T-cell (primary cell): Measurements from ENCODE around the gene PPM1B. TPM values are rescaled to one million over a fixed set of nuclear protein-coding genes. Genes with fewer than 3 reads are reported as not detected.

Experiments
- ATAC-seq, 4 experiments: fragments of 200-7000 bp in 3 of 4; fragments of 150-1000 bp in 1 of 4; cut with Tn5 transposase; replicated peaks in 1 of 4; 1 replicate in 3 of 4; 2 replicates in 1 of 4; pipeline ENCODE4 v1.10.0; 2021; ENCODE audit warnings: moderate library complexity in 3 of 4, mild to moderate bottlenecking in 2 of 4, moderate number of reproducible peaks in 1 of 4
- CTCF ChIA-PET, 2 donors: fragments of 300-600 bp; sonication (Branson Sonifier 250); formaldehyde crosslinking; loops; one replicate each; lab custom pipeline; 2022; ENCODE audit warnings: antibody characterized with exemption in 2 of 2; lab: Charles Lee
- POLR2A ChIA-PET, 2 donors: fragments of 300-600 bp; sonication (Branson Sonifier 250); formaldehyde crosslinking; loops; one replicate each; lab custom pipeline; 2022; ENCODE audit warnings: antibody characterized with exemption in 2 of 2; lab: Charles Lee
- DNase-seq, 35 experiments: peaks; one replicate each; pipeline versions ENCODE4 v3.0.0 to v3.0.0-alpha.2; 2013 to 2023
- H3K27ac ChIP-seq: one replicate; pipeline ENCODE4 v1.5.1; 2013; ENCODE audit warnings: low read length
- H3K27me3 ChIP-seq, 2 experiments: replicated peaks in 1 of 2; 1 replicate in 1 of 2; 2 replicates in 1 of 2; pipeline versions ENCODE4 v1.6.1 to v1.7.0; 2013; ENCODE audit warnings: low read length in 1 of 2, mixed read lengths in 1 of 2; ENCODE audit not compliant: control insufficient read depth in 2 of 2, insufficient read depth in 2 of 2; ENCODE audit errors: extremely low read depth in 1 of 2
- H3K36me3 ChIP-seq, 2 donors: 1 replicate in 1 of 2; 2 replicates in 1 of 2; pipeline versions ENCODE4 v1.6.1 to v1.7.0; 2013; ENCODE audit warnings: low read length in 1 of 2; ENCODE audit not compliant: control insufficient read depth in 2 of 2, insufficient read depth in 1 of 2; ENCODE audit errors: extremely low read depth in 1 of 2
- H3K4me1 ChIP-seq, 2 experiments: 1 replicate in 1 of 2; 2 replicates in 1 of 2; pipeline versions ENCODE4 v1.6.1 to v1.7.0; 2013; ENCODE audit warnings: low read length in 2 of 2, mixed read lengths in 1 of 2; ENCODE audit not compliant: insufficient read depth in 2 of 2, control insufficient read depth in 1 of 2; ENCODE audit errors: extremely low read depth in 1 of 2
- H3K4me3 ChIP-seq, 2 donors: 1 replicate in 1 of 2; 2 replicates in 1 of 2; pipeline versions ENCODE4 v1.5.1 to v1.7.0; 2013; ENCODE audit warnings: mild to moderate bottlenecking in 2 of 2, low read length in 1 of 2, moderate library complexity in 1 of 2; ENCODE audit not compliant: control insufficient read depth in 1 of 2; ENCODE audit errors: extremely low read depth in 1 of 2
- H3K9me3 ChIP-seq: 2 replicates; pipeline ENCODE4 v1.7.0; 2013
- H3K27ac Mint-ChIP-seq, 2 donors: one replicate each; pipeline ENCODE4 v1.8.0; 2020 to 2021; ENCODE audit warnings: mild to moderate bottlenecking in 2 of 2, mixed read lengths in 2 of 2
- H3K27me3 Mint-ChIP-seq, 2 donors: one replicate each; pipeline ENCODE4 v1.8.0; 2021 to 2022; ENCODE audit warnings: mixed read lengths in 2 of 2
- H3K36me3 Mint-ChIP-seq: one replicate; pipeline ENCODE4 v1.8.0; 2021; ENCODE audit warnings: mixed read lengths
- H3K4me1 Mint-ChIP-seq, 3 donors: one replicate each; pipeline ENCODE4 v1.8.0; 2020 to 2022; ENCODE audit warnings: mixed read lengths in 3 of 3, mild to moderate bottlenecking in 1 of 3
- H3K4me3 Mint-ChIP-seq, 3 donors: one replicate each; pipeline ENCODE4 v1.8.0; 2020 to 2022; ENCODE audit warnings: mild to moderate bottlenecking in 3 of 3, mixed read lengths in 3 of 3, moderate library complexity in 3 of 3
- H3K9me3 Mint-ChIP-seq, 3 donors: one replicate each; pipeline ENCODE4 v1.8.0; 2020 to 2022; ENCODE audit warnings: mixed read lengths in 3 of 3
- WGBS: methylation state at CpG from one replicate; pipeline ENCODE4 v1.1.5; 2013; ENCODE audit warnings: missing lambda C conversion rate; ENCODE audit not compliant: insufficient coverage; 5-methylcytosine and 5-hydroxymethylcytosine counted together
- total RNA-seq, 35 experiments: library from RNA in 6 of 35; stranded (reverse) in 6 of 35; fragments of 120-200 nt in 1 of 35; gene quantifications; one replicate each; pipeline versions ENCODE4 v1.2.1 to v1.2.4 and lab custom pipeline; 2013 to 2026

Gene PPM1B
- total RNA-seq, 5 donors from 2014 or later (not counting 1 experiment from before 2014, with no cell fraction given): 58.9 to 78.7 (median 70.3) TPM

- peak overlapping the region; percentile 29 to 70 for H3K27ac Mint-ChIP-seq
- no peak for ATAC-seq
- H3K36me3 Mint-ChIP-seq: peaks cover 34% of the 10 kb centered on the region
- H3K27me3 ChIP-seq: no peaks in the 10 kb centered on the region
- no peaks in the 10 kb centered on the region for H3K9me3 Mint-ChIP-seq
- H3K27ac ChIP-seq: no peak overlapping the region
- H3K4me1 ChIP-seq: no peaks in the 10 kb centered on the region
- CTCF ChIA-PET: interaction anchor here in 1 of 2 donors (0.6 kb wide), 1 partner anchor 36 kb away, joined by 3 read pairs; no protein-coding TSS in a partner anchor
- peaks cover 27 to 32% (median 31%) of the 10 kb centered on the region in 3 donors for H3K4me1 Mint-ChIP-seq
- no peak overlapping the region for H3K4me3 ChIP-seq
- POLR2A ChIA-PET: no interaction called here
- no peaks in the 10 kb centered on the region for H3K9me3 ChIP-seq
- peaks cover 0 to 43% of the 10 kb centered on the region in 2 donors for H3K36me3 ChIP-seq
- no peaks in the 10 kb centered on the region for H3K27me3 Mint-ChIP-seq
- no peak overlapping the region for H3K4me3 Mint-ChIP-seq
- no peak for DNase-seq
- 100% methylated on average over 1 of the region's 2 CpGs for WGBS
These were observed 47.2 kb downstream of the PPM1B start for GRCh38 chr2:44215827-44216226.

- H3K4me3 Mint-ChIP-seq: no peak overlapping the region
- H3K36me3 Mint-ChIP-seq: peaks cover 26% of the 10 kb centered on the region
- no peak overlapping the region for H3K27ac ChIP-seq
- ChIA-PET POLR2A (interaction anchor here (0.6 to 0.7 kb wide), 3 partner anchors 17 to 140 kb away, joined by 3 to 5 read pairs (median 4); no protein-coding TSS in a partner anchor), CTCF (interaction anchor here in 1 of 2 donors (0.6 to 1.7 kb wide), 5 partner anchors 13 to 90 kb away, joined by 3 to 6 read pairs (median 4); no protein-coding TSS in a partner anchor)
- H3K27me3 ChIP-seq: no peaks in the 10 kb centered on the region
- no peaks in the 10 kb centered on the region for H3K9me3 Mint-ChIP-seq
- no CpG with 5 or more reads among the region's 2 CpGs for WGBS
- no peak overlapping the region for H3K4me3 ChIP-seq
- ATAC-seq (no peak), DNase-seq (no peak)
- H3K36me3 ChIP-seq: peaks cover 0 to 40% of the 10 kb centered on the region in 2 donors
- no peaks in the 10 kb centered on the region for H3K27me3 Mint-ChIP-seq
- no peaks in the 10 kb centered on the region for H3K9me3 ChIP-seq
- H3K27ac Mint-ChIP-seq: peak overlapping the region in 1 of 2 donors; percentile 80
- peaks cover 15 to 27% (median 16%) of the 10 kb centered on the region in 3 donors for H3K4me1 Mint-ChIP-seq
- H3K4me1 ChIP-seq: no peaks in the 10 kb centered on the region
These were observed 50.1 kb downstream of the PPM1B start for GRCh38 chr2:44218771-44219170.

GRCh38 chr2:44226753-44227152 is 58.1 kb downstream of the PPM1B start:
- no peak overlapping the region for H3K4me3 Mint-ChIP-seq
- WGBS: no CpG with 5 or more reads among the region's 2 CpGs
- no peaks in the 10 kb centered on the region for H3K27me3 Mint-ChIP-seq
- Histone ChIP-seq H3K9me3 (no peaks in the 10 kb centered on the region), H3K27me3 (no peaks in the 10 kb centered on the region), H3K4me1 (no peaks in the 10 kb centered on the region), H3K36me3 (peaks cover 2 to 15% of the 10 kb centered on the region in 2 donors), H3K4me3 (no peak overlapping the region), H3K27ac (no peak overlapping the region)
- H3K4me1 Mint-ChIP-seq: peaks cover 11 to 19% (median 16%) of the 10 kb centered on the region in 3 donors
- no peak for ATAC-seq
- DNase-seq: no peak
- POLR2A ChIA-PET: no interaction called here
- peaks cover 25% of the 10 kb centered on the region for H3K36me3 Mint-ChIP-seq
- CTCF ChIA-PET: no interaction called here
- no peak overlapping the region for H3K27ac Mint-ChIP-seq
- no peaks in the 10 kb centered on the region for H3K9me3 Mint-ChIP-seq

GRCh38 chr2:44230378-44230777 is 61.7 kb downstream of the PPM1B start:
- Histone ChIP-seq H3K4me1 (no peaks in the 10 kb centered on the region), H3K27me3 (no peaks in the 10 kb centered on the region), H3K4me3 (no peak overlapping the region), H3K27ac (peak overlapping the region; percentile 16), H3K9me3 (no peaks in the 10 kb centered on the region), H3K36me3 (peaks cover 2 to 10% of the 10 kb centered on the region in 2 donors)
- H3K36me3 Mint-ChIP-seq: peaks cover 15% of the 10 kb centered on the region
- H3K9me3 Mint-ChIP-seq: no peaks in the 10 kb centered on the region
- H3K4me3 Mint-ChIP-seq: no peak overlapping the region
- ChIA-PET POLR2A (no interaction called here), CTCF (interaction anchor here in 1 of 2 donors (0.5 kb wide), 1 partner anchor 8 kb away, joined by 3 read pairs; no protein-coding TSS in a partner anchor)
- H3K4me1 Mint-ChIP-seq: peaks cover 11 to 16% (median 15%) of the 10 kb centered on the region in 3 donors
- 86% methylated on average over 3 of the region's 3 CpGs for WGBS
- peak overlapping the region; percentile 68 to 78 for H3K27ac Mint-ChIP-seq
- no peak for ATAC-seq
- DNase-seq: no peak
- no peaks in the 10 kb centered on the region for H3K27me3 Mint-ChIP-seq

- Histone ChIP-seq H3K27ac (no peak overlapping the region), H3K4me1 (peaks cover 15 to 17% of the 10 kb centered on the region in 2 experiments), H3K36me3 (peaks cover 0 to 10% of the 10 kb centered on the region in 2 donors), H3K9me3 (no peaks in the 10 kb centered on the region), H3K4me3 (no peak overlapping the region), H3K27me3 (no peaks in the 10 kb centered on the region)
- Mint-ChIP-seq H3K36me3 (peaks cover 9% of the 10 kb centered on the region), H3K4me3 (no peak overlapping the region), H3K27me3 (no peaks in the 10 kb centered on the region), H3K27ac (peak overlapping the region in 1 of 2 donors; percentile 23), H3K4me1 (peaks cover 29 to 33% (median 32%) of the 10 kb centered on the region in 3 donors), H3K9me3 (no peaks in the 10 kb centered on the region)
- CTCF ChIA-PET: interaction anchor here (0.6 kb wide), 2 partner anchors 16 to 59 kb away, joined by 4 to 5 read pairs; no protein-coding TSS in a partner anchor
- no CpG with 5 or more reads among the region's 2 CpGs for WGBS
- DNase-seq (no peak), ATAC-seq (no peak)
- POLR2A ChIA-PET: no interaction called here
These were observed 64.9 kb downstream of the PPM1B start for GRCh38 chr2:44233450-44234128.

- H3K27me3 Mint-ChIP-seq: no peaks in the 10 kb centered on the region
- H3K9me3 Mint-ChIP-seq: no peaks in the 10 kb centered on the region
- H3K36me3 Mint-ChIP-seq: peaks cover 2% of the 10 kb centered on the region
- Histone ChIP-seq H3K36me3 (peaks cover 0 to 7% of the 10 kb centered on the region in 2 donors), H3K4me3 (peak overlapping the region; percentile 8 to 39), H3K27me3 (no peaks in the 10 kb centered on the region), H3K9me3 (no peaks in the 10 kb centered on the region), H3K4me1 (peaks cover 15 to 20% of the 10 kb centered on the region in 2 experiments), H3K27ac (peak overlapping the region; percentile 74)
- ATAC-seq (peak; percentile 89 to 99 (median 92)), DNase-seq (peak in 30 of 35 experiments; percentile 3 to 70 (median 18))
- WGBS: no CpG with 5 or more reads among the region's 2 CpGs
- peak overlapping the region; percentile 94 to 95 for H3K27ac Mint-ChIP-seq
- CTCF ChIA-PET: interaction anchor here (0.6 to 1.0 kb wide), 4 partner anchors 104 to 149 kb away, joined by 3 to 5 read pairs (median 3); no protein-coding TSS in a partner anchor
- POLR2A ChIA-PET: interaction anchor here in 1 of 2 donors (0.7 to 1.0 kb wide), 2 partner anchors 124 to 168 kb away, joined by 3 to 9 read pairs; partner anchors contain the start of gene CAMKMT
- peaks cover 27 to 34% (median 30%) of the 10 kb centered on the region in 3 donors for H3K4me1 Mint-ChIP-seq
- H3K4me3 Mint-ChIP-seq: peak overlapping the region; percentile 10 to 69 (median 52)
These were observed 68.5 kb downstream of the PPM1B start for GRCh38 chr2:44237221-44237620.
